GM12878 (cell line): Measurements from ENCODE around the gene GAR1.
A peak's percentile ranks its signal among the peaks of the same experiment; 100 is the strongest.

ENCODE experiments used
- CTCF ChIP-seq, 3 experiments: IDR thresholded peaks in 2 of 3; conservative IDR thresholded peaks in 1 of 3; 2 replicates each; pipeline ENCODE4 v1.5.1; 2011; ENCODE audit warnings: low read depth in 3 of 3, low read length in 3 of 3, mild to moderate bottlenecking in 3 of 3, control low read depth in 2 of 3, moderate library complexity in 2 of 3, inconsistent platforms in 1 of 3, mixed read lengths in 1 of 3; ENCODE audit not compliant: control insufficient read depth in 2 of 3, insufficient read depth in 1 of 3; ENCODE audit errors: extremely low read depth in 1 of 3
- EZH2 ChIP-seq: IDR thresholded peaks from 2 replicates; pipeline ENCODE4 v1.6.1; 2012; ENCODE audit warnings: low read depth, mild to moderate bottlenecking, control low read depth, inconsistent platforms, low read length, borderline replicate concordance; ENCODE audit not compliant: control insufficient read depth
- NR2C2 ChIP-seq: IDR thresholded peaks from 2 replicates; pipeline ENCODE4 v1.6.1; 2011; ENCODE audit warnings: borderline replicate concordance, low read depth; ENCODE audit not compliant: control insufficient read depth, insufficient read length
- SMAD1 ChIP-seq: fragments of 450-650 bp; IDR thresholded peaks from 2 replicates; pipeline ENCODE4 v1.6.1; 2018; ENCODE audit warnings: mild to moderate bottlenecking, low read depth; ENCODE audit not compliant: partially characterized antibody

GRCh38 chr4:109815151-109816081 is at the start of gene GAR1:
- TF ChIP-seq EZH2 (no peak), SMAD1 (no peak), CTCF (IDR thresholded peaks at IDR 0.05 in 2 of 3, conservative IDR thresholded peaks at IDR 0.05 in 1 of 3; ENCODE audit: control insufficient read depth in 2 of 3, extremely low read depth in 1 of 3, insufficient read depth in 1 of 3, low read depth in 3 of 3, low read length in 3 of 3) (0 out of 6 replicates have a peak, but pooled peaks of 1 of the 3 experiments have one; percentile 2), NR2C2 (no peak)
